ENCODE measurements around the gene EBF3. TPM values are rescaled to one million over a fixed set of nuclear protein-coding genes. Genes with fewer than 3 reads are reported as not detected.

EBF3 gene
- total RNA-seq, 3 donors from 2014 or later: 0.23 to 2.8 (median 0.89) TPM

DNA sequence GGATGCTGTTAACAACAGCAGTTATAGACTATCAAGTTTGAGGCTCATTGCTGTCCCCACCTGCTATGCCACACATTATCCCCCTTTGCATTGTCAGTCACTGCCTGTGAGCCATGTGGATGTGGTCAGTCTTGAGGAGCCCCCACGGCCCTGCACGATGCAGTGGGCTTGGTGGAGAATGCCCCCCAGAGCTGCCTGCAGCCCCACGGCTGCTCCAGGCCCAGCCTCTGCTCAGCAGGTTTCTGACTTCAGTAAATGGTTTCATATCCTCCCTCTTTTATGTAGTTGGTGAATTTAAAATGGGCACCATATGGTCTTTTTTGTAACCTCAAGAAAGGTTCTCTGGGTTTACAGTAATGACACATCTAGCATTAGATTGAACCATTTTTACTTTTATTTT is 164.1 kb downstream of the EBF3 start:
- TF ChIP-seq, protein P1, sequence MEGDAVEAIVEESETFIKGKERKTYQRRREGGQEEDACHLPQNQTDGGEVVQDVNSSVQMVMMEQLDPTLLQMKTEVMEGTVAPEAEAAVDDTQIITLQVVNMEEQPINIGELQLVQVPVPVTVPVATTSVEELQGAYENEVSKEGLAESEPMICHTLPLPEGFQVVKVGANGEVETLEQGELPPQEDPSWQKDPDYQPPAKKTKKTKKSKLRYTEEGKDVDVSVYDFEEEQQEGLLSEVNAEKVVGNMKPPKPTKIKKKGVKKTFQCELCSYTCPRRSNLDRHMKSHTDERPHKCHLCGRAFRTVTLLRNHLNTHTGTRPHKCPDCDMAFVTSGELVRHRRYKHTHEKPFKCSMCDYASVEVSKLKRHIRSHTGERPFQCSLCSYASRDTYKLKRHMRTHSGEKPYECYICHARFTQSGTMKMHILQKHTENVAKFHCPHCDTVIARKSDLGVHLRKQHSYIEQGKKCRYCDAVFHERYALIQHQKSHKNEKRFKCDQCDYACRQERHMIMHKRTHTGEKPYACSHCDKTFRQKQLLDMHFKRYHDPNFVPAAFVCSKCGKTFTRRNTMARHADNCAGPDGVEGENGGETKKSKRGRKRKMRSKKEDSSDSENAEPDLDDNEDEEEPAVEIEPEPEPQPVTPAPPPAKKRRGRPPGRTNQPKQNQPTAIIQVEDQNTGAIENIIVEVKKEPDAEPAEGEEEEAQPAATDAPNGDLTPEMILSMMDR (IDR thresholded peaks at IDR 0.05): no peak
- DNase-seq (no peak), ATAC-seq (no peak)
- H3K4me1 ChIP-seq (ENCODE audit: low read depth): no peaks in the 10 kb centered on the region
- intact Hi-C loops (cut with DNase I, micrococcal nuclease): no loop called here
- no peaks in the 10 kb centered on the region for H3K36me3 ChIP-seq (ENCODE audit: low read depth)
- peaks cover 12% of the 10 kb centered on the region for H3K9me3 ChIP-seq
- no peak overlapping the region for H3K4me3 ChIP-seq

DNA sequence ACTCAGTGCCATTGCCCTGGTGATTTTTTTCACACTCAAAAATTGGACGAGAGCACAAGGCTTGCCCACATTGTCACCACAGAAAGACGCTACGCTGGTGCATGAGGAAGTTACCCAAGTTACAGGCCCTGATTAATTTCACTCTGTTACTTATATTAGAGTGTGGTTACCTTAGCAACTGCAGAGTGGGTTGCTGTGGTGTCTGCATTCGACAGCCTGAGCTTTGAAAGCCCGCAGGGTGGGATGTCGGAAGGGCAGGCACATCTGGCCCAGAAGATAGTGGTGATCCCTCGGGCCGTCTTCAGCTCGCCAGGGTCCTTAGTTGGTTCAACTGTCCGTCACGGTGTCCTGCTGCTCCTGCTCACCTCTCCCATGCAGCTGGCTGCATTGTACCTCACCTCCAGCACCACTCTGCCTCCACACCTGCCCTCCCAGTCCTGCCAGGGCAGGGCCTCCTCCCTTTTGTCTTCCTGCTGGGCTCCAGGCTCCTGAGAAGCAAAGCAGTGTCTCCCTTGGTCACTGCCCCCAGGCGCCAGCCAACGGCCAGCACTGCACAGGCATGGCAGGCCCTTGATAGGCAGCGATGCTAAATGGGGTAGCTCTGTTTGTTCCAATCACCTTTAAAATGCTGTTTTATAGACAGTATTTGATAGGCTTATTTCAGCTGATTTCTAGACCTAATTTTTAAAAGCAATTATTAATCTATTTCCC is 167.2 kb downstream of the EBF3 start:
- no peak overlapping the region for H3K4me3 ChIP-seq
- intact Hi-C loops (cut with DNase I, micrococcal nuclease): no loop called here
- H3K36me3 ChIP-seq (ENCODE audit: low read depth): no peaks in the 10 kb centered on the region
- no peak for ATAC-seq
- no peak for DNase-seq
- TF ChIP-seq, protein P1 (IDR thresholded peaks at IDR 0.05): no peak
- H3K9me3 ChIP-seq: no peaks in the 10 kb centered on the region
- H3K4me1 ChIP-seq (ENCODE audit: low read depth): no peaks in the 10 kb centered on the region

DNA sequence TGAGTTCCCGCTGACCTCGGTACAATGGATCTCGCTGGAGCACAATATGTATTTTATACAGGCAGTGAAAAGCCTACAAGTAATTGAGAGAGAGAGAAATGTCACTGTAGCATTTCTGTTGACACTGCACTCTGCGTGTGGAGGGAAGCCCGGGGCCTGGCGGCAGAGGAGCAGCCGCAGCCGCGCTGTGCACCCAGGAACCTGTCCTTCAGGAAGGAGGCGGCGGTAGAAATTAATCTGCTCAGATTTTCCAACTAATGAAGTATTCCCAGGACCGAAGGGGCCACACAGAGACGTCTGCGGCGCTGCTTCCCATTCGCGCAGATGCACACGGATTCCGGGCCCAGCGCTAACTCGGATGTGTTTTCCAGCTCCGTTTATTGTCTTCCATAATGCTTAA is 170.1 kb downstream of the EBF3 start:
- no peaks in the 10 kb centered on the region for H3K9me3 ChIP-seq

DNA sequence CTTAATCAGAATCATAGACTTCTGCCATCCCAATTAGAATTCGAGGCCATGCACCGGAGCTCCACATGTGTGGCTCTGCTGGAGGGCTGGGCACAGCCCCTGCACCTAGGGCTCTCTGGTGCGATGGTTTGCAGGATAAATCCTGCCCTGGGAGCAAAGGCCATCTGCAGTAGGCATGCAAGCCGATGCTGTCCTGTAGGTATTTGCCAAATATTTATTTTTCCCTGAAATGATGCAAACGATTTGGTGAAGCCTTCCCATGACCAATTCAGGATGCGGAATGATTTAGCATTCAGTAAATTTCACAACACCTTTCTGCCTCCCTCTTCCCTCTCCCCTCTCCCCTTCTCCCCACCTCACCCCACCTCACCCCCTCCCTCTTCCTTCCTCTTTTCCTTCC is 170.6 kb downstream of the EBF3 start:
- no peak for DNase-seq
- no peaks in the 10 kb centered on the region for H3K4me1 ChIP-seq (ENCODE audit: low read depth)

More for the DNA sequence above, 170.1 kb downstream of the EBF3 start:
- ATAC-seq: no peak
- H3K4me1 ChIP-seq (ENCODE audit: low read depth): no peaks in the 10 kb centered on the region
- DNase-seq: no peak
- no peaks in the 10 kb centered on the region for H3K36me3 ChIP-seq (ENCODE audit: low read depth)
- intact Hi-C loops (cut with DNase I, micrococcal nuclease): no loop called here
- H3K4me3 ChIP-seq: no peak overlapping the region
- TF ChIP-seq, protein P1 (IDR thresholded peaks at IDR 0.05): no peak

DNA sequence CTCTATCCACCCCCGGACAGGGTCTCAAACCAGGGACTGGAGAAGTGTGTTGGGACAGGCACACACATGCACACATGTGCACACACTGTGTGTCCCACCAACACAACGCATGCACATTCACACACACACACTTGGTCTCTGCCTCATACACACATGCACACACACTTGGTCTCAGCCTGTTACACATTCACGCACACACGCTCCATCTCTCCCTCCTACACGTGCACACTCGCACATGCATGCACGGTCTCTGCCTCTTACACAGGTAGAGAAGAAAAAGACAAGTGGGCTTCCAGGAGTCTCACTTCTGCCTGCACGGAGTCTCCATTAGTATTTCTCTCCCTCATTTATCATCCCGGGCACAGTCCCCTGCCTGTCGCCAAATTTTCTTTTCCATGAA is 171.2 kb downstream of the EBF3 start:
- intact Hi-C loops (cut with DNase I, micrococcal nuclease): no loop called here
- TF ChIP-seq, protein P1 (IDR thresholded peaks at IDR 0.05): no peak
- Histone ChIP-seq H3K4me1 (ENCODE audit: low read depth) (no peaks in the 10 kb centered on the region), H3K4me3 (no peak overlapping the region), H3K36me3 (ENCODE audit: low read depth) (no peaks in the 10 kb centered on the region), H3K9me3 (no peaks in the 10 kb centered on the region)
- ATAC-seq (no peak), DNase-seq (no peak)

More for the DNA sequence above, 170.6 kb downstream of the EBF3 start:
- ATAC-seq: no peak
- H3K9me3 ChIP-seq: no peaks in the 10 kb centered on the region
- H3K4me3 ChIP-seq: no peak overlapping the region
- H3K36me3 ChIP-seq (ENCODE audit: low read depth): no peaks in the 10 kb centered on the region
- intact Hi-C loops (cut with DNase I, micrococcal nuclease): no loop called here
- TF ChIP-seq, protein P1 (IDR thresholded peaks at IDR 0.05): no peak

Data from mucosa of descending colon (tissue), 3 donors.